ENCODE data around the gene SLC31A2.

SLC31A2 gene

DNA sequence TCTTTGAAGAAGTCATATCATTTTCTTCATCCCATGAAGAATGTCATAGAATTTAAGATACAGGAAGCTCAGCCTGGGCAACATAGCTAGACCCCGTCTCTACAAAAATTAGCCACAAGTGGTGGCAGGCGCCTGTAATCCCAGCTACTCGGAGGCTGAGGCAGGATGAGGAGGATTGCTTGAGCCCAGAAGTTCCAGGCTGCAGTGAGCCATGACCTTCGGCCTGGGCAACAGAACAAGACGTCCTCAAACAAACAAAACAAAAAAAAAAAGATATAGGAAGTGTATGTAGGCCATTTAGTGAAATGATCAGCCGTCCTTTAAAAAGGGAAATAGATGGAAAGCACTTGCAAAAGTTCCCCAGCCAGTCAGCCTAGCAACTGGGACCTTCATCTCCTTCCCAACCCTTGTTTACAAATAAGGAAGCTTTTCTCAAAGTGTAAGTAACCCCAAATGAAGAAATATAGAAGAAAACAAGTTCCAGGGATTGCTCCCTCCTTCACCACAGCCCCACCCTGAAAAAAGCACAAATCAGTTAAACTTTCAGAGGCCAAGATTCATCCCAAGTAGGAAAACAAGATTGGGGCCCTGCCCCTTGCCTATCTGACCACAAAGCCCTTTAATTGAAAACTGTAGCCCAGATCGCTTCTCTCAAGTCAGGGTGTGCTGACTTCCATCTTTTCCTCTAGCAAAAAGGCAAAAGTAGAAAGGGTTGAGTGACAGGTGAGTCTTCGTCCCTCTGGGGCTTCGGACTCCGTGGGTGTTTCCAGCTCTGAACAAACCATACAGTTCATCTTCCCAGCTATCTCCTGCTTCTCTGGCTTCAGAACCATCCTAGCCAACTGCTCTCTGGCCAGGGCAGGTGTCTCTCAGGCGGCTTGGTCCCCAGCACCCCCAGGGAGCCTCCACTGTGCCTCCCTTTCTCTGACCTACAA is 1.2 kb downstream of the SLC31A2 start:
- no peak for DNase-seq (ENCODE audit: low read depth, low spot score)

DNA sequence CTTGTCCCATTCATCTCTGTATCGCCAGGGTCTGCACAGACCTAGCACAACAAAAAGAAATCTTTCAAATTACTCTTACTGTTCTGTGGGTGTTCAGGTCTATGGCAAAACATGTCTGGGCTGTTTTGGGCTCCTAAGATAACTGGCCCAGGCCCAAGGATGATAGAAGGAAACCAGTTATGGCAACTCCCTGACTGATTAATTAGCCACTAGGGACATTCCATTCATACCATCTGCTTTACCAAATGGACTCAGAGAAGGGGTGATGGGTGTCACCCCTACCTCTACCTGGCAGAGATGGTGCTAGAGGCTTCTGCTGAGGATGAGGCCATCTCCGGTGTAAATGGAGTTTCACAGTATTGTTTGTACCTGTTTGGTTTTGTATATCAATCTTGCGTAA is 1.9 kb downstream of the SLC31A2 start:
- DNase-seq (ENCODE audit: low read depth, low spot score): no peak

DNA sequence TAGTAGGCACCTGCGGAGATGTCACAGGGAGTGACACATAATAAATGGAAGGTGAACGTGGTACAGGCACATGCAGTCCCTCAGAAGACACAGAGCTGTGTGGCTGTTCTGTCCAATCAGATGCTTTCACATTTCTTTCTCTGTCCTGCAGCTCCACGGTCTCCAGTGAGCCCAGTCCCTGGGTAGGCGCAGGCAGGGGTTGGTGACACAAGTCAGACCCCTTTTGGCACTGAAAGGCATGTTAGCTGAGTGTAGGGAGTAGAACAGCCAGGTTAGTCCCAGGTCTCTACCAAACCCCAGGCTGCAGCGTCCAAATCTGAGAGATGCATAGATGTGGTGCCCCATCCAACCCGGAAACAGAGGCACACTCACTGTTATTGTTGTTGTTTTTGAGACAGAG is 2.8 kb downstream of the SLC31A2 start:
- DNase-seq (ENCODE audit: low read depth, low spot score): no peak

DNA sequence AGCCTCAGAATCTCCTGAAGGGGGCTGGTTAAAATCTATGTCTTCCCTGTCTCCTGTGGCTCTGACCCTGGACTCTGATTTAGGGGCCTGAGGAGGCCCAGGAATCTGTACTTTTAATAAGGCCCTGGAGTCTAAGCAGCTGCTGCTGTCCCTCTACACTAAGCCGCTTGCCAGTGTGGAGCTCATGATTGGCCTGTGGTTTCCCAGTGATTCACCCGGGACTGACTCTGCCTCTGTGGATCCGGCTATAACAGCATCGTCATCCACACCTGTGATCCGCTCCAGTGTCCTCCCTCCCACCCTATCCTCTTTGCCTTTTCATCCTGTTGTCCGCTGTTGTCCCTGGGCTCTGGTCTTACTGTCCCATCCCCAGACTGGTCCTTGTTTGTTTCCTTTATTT is 3.7 kb downstream of the SLC31A2 start:
- DNase-seq (ENCODE audit: low read depth, low spot score): no peak

DNA sequence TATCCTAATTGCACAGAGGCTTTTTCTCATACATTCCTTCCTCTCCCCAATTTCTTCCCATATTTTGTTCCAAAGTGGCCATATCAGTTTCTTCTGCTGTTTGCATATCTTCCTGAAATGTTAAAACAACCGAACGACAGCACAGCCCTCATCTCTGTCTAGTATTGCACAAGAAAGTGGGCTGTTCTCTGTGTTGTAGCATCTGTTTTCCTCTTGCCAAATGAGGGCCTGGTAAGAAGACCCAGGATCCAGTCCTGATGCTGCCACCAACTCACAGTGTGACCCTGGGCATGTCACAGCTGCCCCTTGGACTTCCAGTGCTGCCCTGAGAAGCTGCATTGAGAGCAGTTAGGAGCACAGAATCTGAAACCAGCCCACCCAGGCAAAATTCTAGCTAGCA is 4.1 kb downstream of the SLC31A2 start:
- DNase-seq (ENCODE audit: low read depth, low spot score): no peak

DNA sequence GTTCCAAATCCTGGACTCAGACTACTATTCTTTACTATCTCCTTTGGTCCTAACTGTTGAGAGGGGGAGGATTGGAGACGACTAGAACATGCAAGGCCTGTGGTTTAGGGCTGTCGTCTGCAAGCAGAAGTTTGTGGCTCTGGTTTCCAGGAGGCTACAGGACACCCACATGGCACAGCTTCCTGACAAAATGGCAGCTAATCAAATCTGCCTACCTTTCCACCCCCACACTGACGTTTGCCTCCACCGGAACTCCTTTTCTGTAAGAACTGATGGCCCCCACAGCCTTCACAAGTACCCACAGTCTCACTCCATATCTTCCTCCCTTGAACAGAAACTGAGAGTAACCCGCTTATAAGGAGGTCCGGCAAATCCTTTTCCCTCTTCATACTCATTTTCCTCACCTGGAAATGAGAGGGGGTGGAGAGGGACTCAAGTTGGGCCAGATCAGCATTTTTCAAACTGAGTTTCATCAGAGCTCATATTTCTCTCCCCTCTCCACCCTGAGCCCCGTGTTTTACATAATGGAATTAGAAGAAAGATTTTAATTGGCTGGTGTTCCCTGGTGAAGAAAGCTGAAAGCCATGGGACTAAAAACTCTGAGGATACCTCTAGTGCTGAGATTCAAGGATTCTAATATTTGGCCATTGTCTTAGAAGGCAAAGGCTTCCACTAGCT is 5.2 kb downstream of the SLC31A2 start:
- DNase-seq (ENCODE audit: low read depth, low spot score): no peak

DNA sequence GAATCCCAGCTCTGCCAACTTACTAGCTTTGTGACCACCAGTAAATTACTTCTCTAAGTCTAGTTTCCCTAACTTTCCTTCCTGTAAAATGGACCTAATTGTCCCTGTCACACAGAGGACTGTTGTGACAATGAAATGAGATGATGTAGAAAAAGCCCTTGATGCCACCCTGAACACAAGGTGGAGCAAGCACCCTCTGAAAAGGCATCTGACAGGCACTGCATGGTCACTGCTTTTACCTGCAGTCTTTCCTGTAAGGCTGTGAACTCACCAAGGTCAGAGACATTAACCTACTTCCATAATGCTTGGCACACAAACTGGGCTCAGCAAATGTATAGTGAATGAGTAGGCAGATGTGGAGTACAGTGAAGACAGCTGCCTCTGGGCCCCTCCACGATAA is 6.1 kb downstream of the SLC31A2 start:
- no peak for DNase-seq (ENCODE audit: low read depth, low spot score)

DNA sequence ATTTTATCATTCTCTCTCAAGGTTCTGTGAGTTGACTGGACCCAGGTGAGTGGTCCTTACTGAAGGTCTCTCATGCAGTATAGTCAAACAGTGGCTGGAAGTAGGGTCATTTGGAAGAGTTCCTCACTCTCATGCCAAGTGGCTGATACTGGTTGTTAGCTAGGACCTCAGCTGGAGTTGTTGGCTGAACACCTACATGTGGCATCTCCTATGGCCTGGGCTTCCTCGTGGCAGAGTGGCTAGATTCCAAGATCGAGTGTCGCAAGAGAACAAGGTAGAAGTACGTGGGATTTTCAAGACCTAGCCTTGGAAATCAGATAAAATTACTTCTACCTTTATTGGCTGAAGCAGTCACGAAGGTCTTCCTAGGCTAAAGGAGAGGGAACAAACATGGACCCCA is 7.6 kb downstream of the SLC31A2 start:
- no peak for DNase-seq (ENCODE audit: low read depth, low spot score)

DNA sequence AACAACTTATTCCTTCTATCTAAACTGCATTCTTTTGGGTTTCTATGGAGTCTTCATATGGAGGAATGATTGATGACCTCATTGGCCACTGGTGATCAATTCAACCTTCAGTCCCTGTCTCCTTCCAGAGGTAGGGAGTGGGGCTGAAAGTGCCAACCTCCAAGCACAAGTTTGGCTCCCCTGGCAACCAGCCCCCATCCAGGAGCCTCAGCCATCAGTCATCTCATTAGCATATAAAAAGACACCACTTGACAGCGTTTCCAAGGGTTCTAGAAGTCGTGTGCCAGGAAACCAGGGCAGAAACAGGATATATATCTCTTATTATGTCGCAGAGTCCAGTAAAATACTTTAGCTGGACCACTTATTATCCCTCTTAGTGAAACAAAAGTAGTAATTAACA is 9.8 kb downstream of the SLC31A2 start:
- DNase-seq (ENCODE audit: low read depth, low spot score): peak; percentile 56

DNA sequence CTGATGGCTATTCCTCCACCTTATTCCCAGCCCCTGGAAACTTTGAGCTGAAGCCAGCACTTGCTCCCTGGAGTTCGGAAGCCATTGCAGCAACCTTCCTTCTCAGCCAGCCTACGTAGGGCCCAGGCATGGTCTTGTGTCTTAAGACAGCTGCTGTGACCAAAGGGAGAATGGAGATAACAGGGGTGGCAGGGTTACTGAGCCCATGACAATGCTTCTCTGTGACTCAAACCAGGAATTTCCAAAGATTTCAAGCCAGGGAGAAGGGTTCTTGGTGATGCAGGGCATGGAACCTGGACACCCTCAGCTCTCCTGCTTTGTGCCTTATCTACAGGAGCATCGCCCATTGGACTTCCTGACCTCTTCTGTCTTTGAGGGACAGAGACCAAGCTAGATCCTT is 12.2 kb downstream of the SLC31A2 start:
- no peak for DNase-seq (ENCODE audit: low read depth, low spot score)

DNA sequence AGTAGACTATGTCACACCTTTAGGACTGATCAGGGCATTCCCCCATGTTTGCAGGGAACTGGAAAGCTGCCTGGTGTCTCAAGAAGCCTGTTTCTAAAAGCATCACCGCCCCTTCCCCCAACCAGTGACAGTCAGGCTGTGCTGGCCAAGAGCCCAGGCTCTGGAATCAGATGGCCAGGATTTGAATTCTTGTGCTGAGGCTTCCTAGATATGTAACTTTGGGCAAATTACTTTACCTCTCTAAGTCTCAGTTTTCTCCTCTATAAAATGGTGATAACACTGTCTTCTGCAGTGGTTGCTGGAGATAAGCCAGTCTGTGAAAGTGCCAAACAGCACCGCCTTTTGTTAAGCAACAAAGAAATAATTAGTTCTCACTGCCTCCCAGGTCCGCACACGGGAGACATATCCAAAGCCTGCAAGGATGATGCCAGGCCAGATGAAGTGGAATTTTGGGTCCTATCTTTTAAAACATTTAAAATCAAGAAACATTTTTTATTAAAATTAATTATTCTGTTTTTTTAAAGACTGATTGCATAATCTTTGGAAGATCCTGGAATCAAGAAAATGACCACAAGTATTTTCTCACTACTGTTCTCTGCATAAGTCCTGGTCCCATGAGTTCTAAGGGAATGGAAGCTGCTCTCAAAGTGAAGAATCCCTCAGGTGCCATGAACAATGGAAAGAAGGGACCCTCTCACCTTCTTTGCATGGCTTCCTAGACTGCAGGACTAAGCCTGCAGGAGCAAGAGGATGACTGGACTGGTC is 13.9 kb downstream of the SLC31A2 start:
- DNase-seq (ENCODE audit: low read depth, low spot score): no peak

DNA sequence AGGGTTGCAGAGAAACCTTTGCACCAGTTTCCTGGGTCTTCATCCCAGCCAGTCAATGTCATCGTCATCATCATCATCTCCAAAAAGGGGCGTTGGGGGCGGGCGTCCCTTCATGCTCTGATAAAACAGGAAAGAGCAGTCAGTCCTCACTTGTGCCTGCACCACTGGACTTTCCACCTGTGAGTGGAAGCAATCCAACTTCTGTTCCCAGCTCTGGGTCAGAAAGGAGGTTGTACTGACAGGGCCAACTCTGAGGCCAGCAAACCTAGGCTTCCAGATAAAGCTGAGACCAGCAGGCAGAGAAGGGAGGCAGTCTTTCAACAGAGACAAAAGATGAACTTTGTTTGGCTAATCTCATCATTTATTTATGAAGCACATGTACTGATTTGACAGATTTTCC is 15.2 kb downstream of the SLC31A2 start:
- DNase-seq (ENCODE audit: low read depth, low spot score): no peak

DNA sequence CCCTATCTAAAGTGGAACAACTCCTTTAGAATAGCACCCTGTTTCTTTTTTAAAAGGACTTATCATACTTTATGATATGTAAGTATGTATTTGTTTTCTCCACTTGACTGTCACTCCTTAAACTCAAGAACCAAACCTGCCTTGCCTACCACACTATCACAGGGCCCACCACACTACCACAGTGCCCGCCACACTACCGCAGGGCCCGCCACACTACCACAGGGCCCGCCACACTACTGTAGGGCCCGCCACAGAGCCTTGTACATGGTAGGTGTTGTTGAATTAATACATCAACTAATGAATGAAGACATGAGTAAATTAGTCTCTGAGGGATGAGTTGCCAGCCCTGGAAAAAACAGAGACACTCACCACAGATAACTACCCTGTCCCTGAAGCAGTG is 18.0 kb downstream of the SLC31A2 start:
- no peak for DNase-seq (ENCODE audit: low read depth, low spot score)

DNA sequence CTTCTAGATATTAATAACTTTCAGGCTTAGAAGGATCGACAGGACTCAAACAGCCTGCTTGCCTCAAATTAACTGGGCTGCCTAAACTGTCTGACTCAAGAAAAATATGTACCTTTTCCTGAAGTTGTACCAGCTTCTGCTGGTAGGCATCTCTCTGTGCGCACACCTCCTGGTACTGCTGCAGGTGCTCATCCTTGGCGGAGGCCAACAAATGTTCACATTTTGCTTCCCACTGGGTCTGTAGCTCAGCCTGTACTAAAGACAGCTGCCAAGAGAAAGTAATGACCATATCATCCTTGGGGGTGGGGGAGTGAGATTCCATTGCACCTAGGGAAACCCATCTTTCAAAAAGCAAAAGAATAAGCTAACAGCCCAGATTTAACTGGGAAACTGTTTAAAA is 22.5 kb downstream of the SLC31A2 start:
- DNase-seq (ENCODE audit: low read depth, low spot score): no peak

DNA sequence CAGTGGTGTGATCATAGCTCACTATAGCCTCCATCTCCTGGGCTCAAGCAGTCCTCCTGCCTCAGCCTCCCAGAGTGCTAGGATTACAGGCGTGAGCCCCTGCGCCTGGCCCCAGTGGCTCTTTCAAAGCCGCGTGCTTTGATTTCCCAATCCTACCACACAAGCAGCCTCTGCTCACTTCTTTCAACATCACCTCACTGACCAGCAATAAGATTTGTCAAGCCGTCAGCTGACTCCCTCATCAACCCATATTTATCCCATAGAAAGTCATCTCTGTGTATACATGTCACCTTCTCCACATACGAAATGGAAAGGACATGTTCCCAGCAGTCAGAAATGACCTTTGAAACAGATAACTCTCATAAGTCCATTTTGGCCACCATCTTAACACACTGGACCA is 26.0 kb downstream of the SLC31A2 start:
- DNase-seq (ENCODE audit: low read depth, low spot score): no peak

DNA sequence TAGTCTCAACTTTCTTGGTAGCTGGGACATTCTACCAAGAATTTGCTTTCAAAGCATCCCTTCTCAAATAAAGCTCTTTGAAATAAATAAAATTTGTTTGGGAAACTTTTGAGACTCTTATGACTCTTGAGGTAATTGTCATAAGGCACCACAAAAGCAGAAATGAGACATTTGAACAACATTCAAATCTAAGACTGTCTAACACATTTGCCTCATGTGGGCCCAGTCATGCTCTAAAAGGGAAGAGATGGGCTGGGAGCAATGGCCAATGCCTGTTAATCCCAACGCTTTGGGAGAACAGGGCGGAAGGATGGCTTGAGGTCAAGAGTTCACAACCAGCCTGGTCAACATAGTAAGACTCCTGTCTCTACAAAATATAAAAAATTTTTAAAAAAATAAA is 26.4 kb downstream of the SLC31A2 start:
- no peak for DNase-seq (ENCODE audit: low read depth, low spot score)

DNA sequence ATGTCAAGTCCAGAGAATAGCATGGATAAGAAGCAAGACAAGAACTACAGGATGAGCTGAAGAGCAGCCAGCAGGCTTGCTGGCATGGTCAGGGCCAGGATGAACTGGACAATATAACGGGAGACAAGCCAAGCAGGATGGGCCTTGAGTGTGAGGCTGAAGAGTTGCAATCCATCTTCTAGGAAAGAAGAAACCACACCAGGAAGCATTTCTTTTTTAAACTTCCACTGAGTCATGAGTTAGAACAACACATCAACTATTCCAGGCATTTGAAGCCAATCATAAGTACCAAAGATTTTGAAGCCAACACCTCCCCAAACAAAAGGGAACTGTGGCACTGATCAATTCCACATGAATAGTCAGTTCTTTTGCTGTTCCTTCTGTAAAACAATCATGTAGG is 27.3 kb downstream of the SLC31A2 start:
- no peak for DNase-seq (ENCODE audit: low read depth, low spot score)

DNA sequence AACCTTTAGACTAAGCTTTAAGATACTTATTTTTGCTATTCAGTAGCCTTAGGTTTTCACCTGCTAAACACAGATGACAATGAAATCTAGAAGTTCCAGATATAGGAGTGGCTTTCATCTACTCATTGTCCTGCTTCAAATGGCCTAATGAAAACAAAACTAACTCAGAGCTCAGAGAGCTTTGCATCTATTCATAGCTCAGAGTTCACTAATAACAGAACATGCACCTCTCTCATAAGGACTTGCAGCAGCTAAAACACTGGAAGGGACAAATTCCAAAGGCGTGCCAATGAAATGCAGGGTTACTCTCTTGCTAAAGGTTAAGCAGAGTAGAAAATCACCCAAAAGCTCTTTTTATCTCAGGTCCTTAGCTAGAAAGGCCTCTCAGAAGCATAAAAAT is 29.0 kb downstream of the SLC31A2 start:
- no peak for DNase-seq (ENCODE audit: low read depth, low spot score)

DNA sequence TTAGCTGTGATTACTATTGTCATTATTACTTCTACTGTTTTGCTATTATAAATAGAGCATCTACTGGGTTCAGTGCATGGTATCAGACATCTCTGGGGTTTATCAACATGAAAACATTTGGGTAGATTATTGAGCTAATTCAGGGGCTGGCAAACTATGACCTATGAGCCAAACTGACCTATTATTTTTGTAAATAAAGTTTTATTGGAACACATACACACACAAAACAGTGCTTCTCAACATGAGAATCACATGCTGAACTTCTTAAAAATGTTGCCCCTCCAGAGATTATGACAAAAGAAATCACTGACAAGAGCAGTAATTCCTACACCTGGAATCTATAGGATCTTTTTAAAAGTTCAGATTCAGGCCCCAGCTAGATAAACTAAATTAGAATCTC is 30.4 kb downstream of the SLC31A2 start:
- no peak for DNase-seq (ENCODE audit: low read depth, low spot score)

DNA sequence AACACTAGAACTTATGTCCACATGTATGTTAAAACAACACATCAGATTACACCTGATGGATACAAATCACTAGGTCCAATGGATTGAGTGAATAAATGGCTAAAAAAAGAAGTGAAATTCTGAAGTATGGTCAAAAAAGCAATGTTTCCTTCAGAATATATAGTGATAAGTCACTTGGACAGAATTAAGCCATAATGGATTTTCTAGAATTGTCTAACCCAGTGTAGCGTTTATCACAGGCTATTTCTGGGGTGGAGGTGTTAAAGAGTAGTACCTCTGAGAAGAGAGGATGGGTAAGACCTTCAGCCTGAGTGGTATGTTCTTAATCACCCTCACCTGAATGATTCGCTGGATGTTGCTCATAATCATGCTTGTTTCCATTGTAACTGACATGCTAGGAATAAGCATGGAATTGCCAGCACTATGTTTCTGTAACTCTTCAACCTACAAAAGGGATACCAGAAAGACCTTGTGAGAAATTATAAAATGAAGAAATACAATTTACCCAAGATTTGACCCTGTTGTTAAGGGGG is 33.2 kb downstream of the SLC31A2 start:
- no peak for DNase-seq (ENCODE audit: low read depth, low spot score)

DNA sequence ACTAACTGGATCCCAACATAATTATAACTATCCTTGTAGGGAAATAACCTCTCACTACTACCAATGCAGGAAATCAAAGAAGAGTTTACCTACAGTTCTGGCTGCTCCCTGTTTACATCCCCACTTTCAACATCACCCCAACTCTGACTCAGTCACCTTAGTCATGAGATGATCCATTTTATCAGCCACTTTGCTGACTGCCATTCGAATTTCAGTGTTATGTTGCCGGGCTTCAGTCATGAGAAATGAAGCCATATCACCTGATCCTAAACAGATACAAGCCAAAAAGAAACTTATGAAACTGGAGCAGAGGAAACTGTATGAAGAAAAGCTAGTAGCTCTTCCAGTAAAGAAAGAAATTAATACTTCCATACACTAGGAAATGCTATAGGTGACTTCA is 33.7 kb downstream of the SLC31A2 start:
- no peak for DNase-seq (ENCODE audit: low read depth, low spot score)

DNA sequence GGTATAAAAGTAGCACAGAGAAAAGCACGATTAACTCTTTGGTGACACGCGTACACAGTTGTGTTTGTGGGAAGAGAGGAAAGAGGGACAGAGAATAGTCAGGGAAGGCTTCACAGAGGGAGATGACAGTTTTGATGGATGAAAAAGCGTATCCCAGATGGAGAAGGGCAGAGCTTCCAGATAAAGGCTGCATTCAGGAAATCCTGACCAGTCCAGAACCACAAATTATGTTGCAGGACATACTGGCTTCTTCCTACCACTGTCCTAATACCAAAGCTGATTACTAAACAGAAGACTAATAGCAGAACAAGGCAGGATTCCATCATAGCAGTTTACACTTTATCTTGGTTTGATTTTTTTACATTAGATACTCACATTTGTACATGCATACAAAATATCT is 34.5 kb downstream of the SLC31A2 start:
- DNase-seq (ENCODE audit: low read depth, low spot score): no peak

Measured in iPS DF 19.7 (cell line).